ENCODE data around the gene EIPR1.
"Not testable (repeated sequence)": the region's sequence is repeated elsewhere in the genome, so short reads cannot be mapped to it uniquely, and the experiment has no call there.

EIPR1 gene

GRCh38 chr2:3376821-3377220, 797 bp downstream of the EIPR1 start:
- peak overlapping the region; percentile 87 for H3K27ac ChIP-seq
- TF ChIP-seq, protein P1, sequence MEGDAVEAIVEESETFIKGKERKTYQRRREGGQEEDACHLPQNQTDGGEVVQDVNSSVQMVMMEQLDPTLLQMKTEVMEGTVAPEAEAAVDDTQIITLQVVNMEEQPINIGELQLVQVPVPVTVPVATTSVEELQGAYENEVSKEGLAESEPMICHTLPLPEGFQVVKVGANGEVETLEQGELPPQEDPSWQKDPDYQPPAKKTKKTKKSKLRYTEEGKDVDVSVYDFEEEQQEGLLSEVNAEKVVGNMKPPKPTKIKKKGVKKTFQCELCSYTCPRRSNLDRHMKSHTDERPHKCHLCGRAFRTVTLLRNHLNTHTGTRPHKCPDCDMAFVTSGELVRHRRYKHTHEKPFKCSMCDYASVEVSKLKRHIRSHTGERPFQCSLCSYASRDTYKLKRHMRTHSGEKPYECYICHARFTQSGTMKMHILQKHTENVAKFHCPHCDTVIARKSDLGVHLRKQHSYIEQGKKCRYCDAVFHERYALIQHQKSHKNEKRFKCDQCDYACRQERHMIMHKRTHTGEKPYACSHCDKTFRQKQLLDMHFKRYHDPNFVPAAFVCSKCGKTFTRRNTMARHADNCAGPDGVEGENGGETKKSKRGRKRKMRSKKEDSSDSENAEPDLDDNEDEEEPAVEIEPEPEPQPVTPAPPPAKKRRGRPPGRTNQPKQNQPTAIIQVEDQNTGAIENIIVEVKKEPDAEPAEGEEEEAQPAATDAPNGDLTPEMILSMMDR (conservative IDR thresholded peaks at IDR 0.05), result no peak

- H3K27ac ChIP-seq, result not testable (repeated sequence)
Measured at GRCh38 chr2:3369340-3370181, 8.1 kb downstream of the EIPR1 start.

GRCh38 chr2:3368261-3368722, 9.3 kb downstream of the EIPR1 start:
- no peak overlapping the region for H3K27ac ChIP-seq
- TF ChIP-seq, protein P1 (conservative IDR thresholded peaks at IDR 0.05), result no peak

- H3K27ac ChIP-seq, result no peak overlapping the region
- TF ChIP-seq, protein P1 (conservative IDR thresholded peaks at IDR 0.05), result no peak
Measured at GRCh38 chr2:3365219-3365618, 12.4 kb downstream of the EIPR1 start.

DNA sequence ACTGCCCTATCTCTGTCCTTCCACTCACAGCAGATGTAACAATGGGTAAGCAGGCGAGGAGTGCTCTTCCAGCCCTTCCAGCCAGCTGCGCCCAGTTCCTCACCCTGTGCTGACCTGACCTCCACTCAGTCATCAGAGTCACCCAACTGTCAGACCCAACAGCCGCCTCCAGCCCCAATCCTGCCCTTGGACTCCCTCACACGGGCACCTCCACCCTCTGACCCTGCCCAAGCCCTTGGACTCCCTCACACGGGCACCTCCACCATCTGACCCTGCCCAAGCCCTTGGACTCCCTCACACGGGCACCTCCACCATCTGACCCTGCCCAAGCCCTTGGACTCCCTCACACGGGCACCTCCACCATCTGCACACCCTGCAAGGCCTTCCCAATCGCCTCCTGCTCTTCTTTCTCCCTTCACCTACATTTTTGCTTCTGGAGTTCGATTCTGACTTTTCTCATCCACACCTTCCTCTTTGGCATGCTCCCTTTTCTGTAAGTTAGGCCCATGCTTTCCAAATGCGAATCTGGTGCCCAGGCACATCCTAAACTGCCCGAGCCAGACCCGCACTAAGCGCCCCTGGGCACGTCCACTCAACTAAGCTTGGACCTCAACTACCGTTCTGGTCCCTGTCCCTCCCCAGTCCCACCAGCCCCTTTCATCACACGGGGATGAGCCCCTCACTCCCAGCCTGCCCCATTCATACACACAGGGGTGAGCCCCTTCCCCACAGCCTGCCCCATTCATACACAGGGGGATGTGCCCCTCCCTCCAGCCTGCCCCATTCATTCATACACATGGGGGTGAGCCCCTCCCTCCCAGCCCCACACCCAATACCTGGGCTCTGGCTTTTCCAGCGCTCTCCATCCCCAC, 15.9 kb downstream of the EIPR1 start:
- no peak overlapping the region for H3K27ac ChIP-seq
- TF ChIP-seq, protein P1 (conservative IDR thresholded peaks at IDR 0.05), result no peak

GRCh38 chr2:3357926-3358325, 19.7 kb downstream of the EIPR1 start:
- TF ChIP-seq, protein P1 (conservative IDR thresholded peaks at IDR 0.05), result no peak
- no peak overlapping the region for H3K27ac ChIP-seq

DNA sequence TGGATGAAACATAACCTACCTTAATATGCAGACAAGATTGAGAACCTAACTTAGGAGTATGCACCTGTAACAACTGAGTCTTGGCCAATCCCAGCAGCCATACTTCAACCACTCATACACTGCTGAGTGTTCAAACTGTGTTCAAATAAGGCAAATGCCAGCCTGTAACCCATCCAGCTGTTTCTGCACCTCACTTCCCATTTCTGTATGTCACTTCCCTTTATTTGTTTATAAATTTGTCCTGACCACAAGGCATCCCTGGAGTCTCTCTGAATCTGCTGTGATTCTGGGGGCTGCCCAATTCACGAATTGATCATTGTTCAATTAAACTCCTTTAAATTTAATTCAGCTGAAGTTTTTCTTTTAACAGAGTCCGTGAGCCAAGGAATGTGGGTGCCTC, 20.2 kb downstream of the EIPR1 start:
- H3K27ac ChIP-seq, result peak overlapping the region; percentile 77

GRCh38 chr2:3356799-3357198, 20.8 kb downstream of the EIPR1 start:
- TF ChIP-seq, protein P1 (conservative IDR thresholded peaks at IDR 0.05), result no peak
- H3K27ac ChIP-seq, result peak overlapping the region; percentile 77
